MM.1S (cell line): ENCODE data around the gene BGN.

Source experiments
- DNase-seq: peaks from one replicate; pipeline ENCODE4 v3.0.0-alpha.2; 2015
- H2AFZ ChIP-seq: fragments of 300-600 bp; sonication (generic); 2 replicates; pipeline ENCODE4 v1.6.0; 2016; ENCODE audit warnings: antibody characterized with exemption, low read length
- H3F3A ChIP-seq: fragments of 300-600 bp; sonication (generic); 2 replicates; pipeline ENCODE4 v1.6.1; 2016; ENCODE audit warnings: mild to moderate bottlenecking, antibody characterized with exemption, low read length, moderate library complexity, mixed read lengths; ENCODE audit not compliant: insufficient read depth
- H3K27ac ChIP-seq: fragments of 300-600 bp; sonication (generic); 2 replicates; pipeline ENCODE4 v1.5.1; 2016; ENCODE audit warnings: mild to moderate bottlenecking, low read length
- H3K27me3 ChIP-seq: fragments of 300-600 bp; sonication (generic); replicated peaks from 2 replicates; pipeline ENCODE4 v1.6.0; 2016; ENCODE audit warnings: low read length; ENCODE audit not compliant: insufficient read depth
- H3K36me3 ChIP-seq: fragments of 300-600 bp; sonication (generic); replicated peaks from 2 replicates; pipeline ENCODE4 v1.6.1; 2016; ENCODE audit warnings: mild to moderate bottlenecking, low read length, mixed read lengths; ENCODE audit not compliant: insufficient read depth
- H3K4me1 ChIP-seq: fragments of 300-600 bp; sonication (generic); 2 replicates; pipeline ENCODE4 v1.6.1; 2016; ENCODE audit warnings: low read length, mixed read lengths
- H3K4me2 ChIP-seq: fragments of 300-600 bp; sonication (generic); 2 replicates; pipeline ENCODE4 v1.6.0; 2016; ENCODE audit warnings: low read depth, low read length
- H3K4me3 ChIP-seq: fragments of 300-600 bp; sonication (generic); 2 replicates; pipeline ENCODE4 v1.5.1; 2016; ENCODE audit warnings: low read length, mixed read lengths
- H3K79me2 ChIP-seq: fragments of 300-600 bp; sonication (generic); 2 replicates; pipeline ENCODE4 v1.6.1; 2016; ENCODE audit warnings: mixed run types, low read length, mixed read lengths
- H3K9ac ChIP-seq: fragments of 300-600 bp; sonication (generic); 2 replicates; pipeline ENCODE4 v1.6.1; 2016; ENCODE audit warnings: low read length, mixed read lengths
- H3K9me2 ChIP-seq: fragments of 300-600 bp; sonication (generic); replicated peaks from 2 replicates; pipeline ENCODE4 v1.6.1; 2016; ENCODE audit warnings: mild to moderate bottlenecking, low read length, mixed read lengths; ENCODE audit not compliant: insufficient read depth
- H3K9me3 ChIP-seq: fragments of 300-600 bp; sonication (generic); replicated peaks from 2 replicates; pipeline ENCODE4 v1.6.1; 2016; ENCODE audit warnings: mild to moderate bottlenecking, low read length, mixed read lengths; ENCODE audit not compliant: insufficient read depth
- H4K20me1 ChIP-seq: fragments of 300-600 bp; sonication (generic); 2 replicates; pipeline ENCODE4 v1.6.1; 2016; ENCODE audit warnings: mild to moderate bottlenecking, low read length, moderate library complexity, mixed read lengths; ENCODE audit not compliant: insufficient read depth
- EZH2 ChIP-seq: fragments of 300-600 bp; sonication (generic); optimal IDR thresholded peaks from 2 replicates; pipeline ENCODE3; 2017; ENCODE audit warnings: low read depth, mild to moderate bottlenecking, antibody characterized with exemption, low read length, mixed read lengths
- EZH2phosphoT487 ChIP-seq: fragments of 300-600 bp; sonication (generic); IDR thresholded peaks from 2 replicates; pipeline ENCODE4 v1.6.1; 2018; ENCODE audit warnings: antibody characterized with exemption, low read length
- TF ChIP-seq, protein P1 (sequence below): fragments of 300-600 bp; sonication (generic); IDR thresholded peaks from 2 replicates; pipeline ENCODE4 v1.5.1; 2016; ENCODE audit warnings: antibody characterized with exemption, low read length, mixed read lengths

Gene BGN

GRCh38 chrX:153509592-153509991 lies 14.8 kb downstream of the BGN start:
- Histone ChIP-seq H3K4me1 (no peaks in the 10 kb centered on the region), H3K9ac (no peak overlapping the region), H3K27ac (no peak overlapping the region), H3K9me3 (no peaks in the 10 kb centered on the region), H3K27me3 (peaks cover 15% of the 10 kb centered on the region), H3K9me2 (no peaks in the 10 kb centered on the region), H4K20me1 (no peaks in the 10 kb centered on the region), H3K79me2 (no peaks in the 10 kb centered on the region), H3K4me2 (no peak overlapping the region), H3K36me3 (no peaks in the 10 kb centered on the region), H3F3A (no peaks in the 10 kb centered on the region), H2AFZ (no peak overlapping the region), H3K4me3 (no peak overlapping the region)
- TF ChIP-seq EZH2 (no peak), EZH2phosphoT487 (no peak)
- TF ChIP-seq, protein P1, sequence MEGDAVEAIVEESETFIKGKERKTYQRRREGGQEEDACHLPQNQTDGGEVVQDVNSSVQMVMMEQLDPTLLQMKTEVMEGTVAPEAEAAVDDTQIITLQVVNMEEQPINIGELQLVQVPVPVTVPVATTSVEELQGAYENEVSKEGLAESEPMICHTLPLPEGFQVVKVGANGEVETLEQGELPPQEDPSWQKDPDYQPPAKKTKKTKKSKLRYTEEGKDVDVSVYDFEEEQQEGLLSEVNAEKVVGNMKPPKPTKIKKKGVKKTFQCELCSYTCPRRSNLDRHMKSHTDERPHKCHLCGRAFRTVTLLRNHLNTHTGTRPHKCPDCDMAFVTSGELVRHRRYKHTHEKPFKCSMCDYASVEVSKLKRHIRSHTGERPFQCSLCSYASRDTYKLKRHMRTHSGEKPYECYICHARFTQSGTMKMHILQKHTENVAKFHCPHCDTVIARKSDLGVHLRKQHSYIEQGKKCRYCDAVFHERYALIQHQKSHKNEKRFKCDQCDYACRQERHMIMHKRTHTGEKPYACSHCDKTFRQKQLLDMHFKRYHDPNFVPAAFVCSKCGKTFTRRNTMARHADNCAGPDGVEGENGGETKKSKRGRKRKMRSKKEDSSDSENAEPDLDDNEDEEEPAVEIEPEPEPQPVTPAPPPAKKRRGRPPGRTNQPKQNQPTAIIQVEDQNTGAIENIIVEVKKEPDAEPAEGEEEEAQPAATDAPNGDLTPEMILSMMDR: no peak
- no peak for DNase-seq

DNA sequence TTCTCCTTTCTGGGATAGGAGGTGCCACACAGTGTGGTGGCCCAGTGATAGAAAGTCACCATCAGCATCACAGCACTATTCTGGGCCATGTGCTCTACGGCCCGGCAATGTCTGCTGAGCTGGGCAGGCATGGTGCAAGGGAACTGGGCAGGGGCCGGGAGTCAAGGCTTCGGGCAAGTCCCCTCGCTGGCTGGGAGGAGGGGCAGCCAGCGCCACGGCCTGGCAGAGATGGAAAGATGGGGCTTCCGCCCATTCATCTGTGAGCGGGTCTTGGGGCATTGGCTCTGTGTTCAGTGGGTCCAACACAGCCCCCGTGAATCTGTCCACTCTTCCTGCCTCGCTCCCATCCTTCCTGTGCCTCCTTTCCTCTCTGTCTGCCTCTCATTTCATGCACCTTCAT lies 15.6 kb downstream of the BGN start:
- Histone ChIP-seq H3K9me3 (no peaks in the 10 kb centered on the region), H3K9me2 (no peaks in the 10 kb centered on the region), H3K36me3 (no peaks in the 10 kb centered on the region), H3K27me3 (peaks cover 12% of the 10 kb centered on the region), H3F3A (no peaks in the 10 kb centered on the region), H4K20me1 (no peaks in the 10 kb centered on the region), H3K4me2 (no peak overlapping the region), H2AFZ (no peak overlapping the region), H3K79me2 (no peaks in the 10 kb centered on the region), H3K4me1 (no peaks in the 10 kb centered on the region), H3K27ac (no peak overlapping the region), H3K9ac (no peak overlapping the region), H3K4me3 (no peak overlapping the region)
- TF ChIP-seq EZH2: no peak
- TF ChIP-seq, protein P1: no peak
- no peak for TF ChIP-seq EZH2phosphoT487
- no peak for DNase-seq

- Histone ChIP-seq H3K4me1 (no peaks in the 10 kb centered on the region), H2AFZ (no peak overlapping the region), H3F3A (no peaks in the 10 kb centered on the region), H3K79me2 (no peaks in the 10 kb centered on the region), H3K9me2 (no peaks in the 10 kb centered on the region), H4K20me1 (no peaks in the 10 kb centered on the region), H3K9ac (no peak overlapping the region), H3K27ac (no peak overlapping the region), H3K27me3 (peaks cover 12% of the 10 kb centered on the region), H3K4me2 (no peak overlapping the region), H3K9me3 (no peaks in the 10 kb centered on the region), H3K4me3 (no peak overlapping the region), H3K36me3 (no peaks in the 10 kb centered on the region)
- TF ChIP-seq, protein P1: no peak
- TF ChIP-seq EZH2: no peak
- TF ChIP-seq EZH2phosphoT487: no peak
- no peak for DNase-seq
These were observed 17.2 kb downstream of the BGN start for GRCh38 chrX:153511784-153512500.
